ENCODE measurements around the gene BCOR. TPM values are rescaled to one million over a fixed set of nuclear protein-coding genes. Genes with fewer than 3 reads are reported as not detected.

Gene BCOR
- total and polyA plus RNA-seq, 9 of the 15 experiments (the other 6 are each of a cell fraction or from before 2014, with no cell fraction given): 27.5 to 113 (median 37.6) TPM

- Histone ChIP-seq H3K4me2 (ENCODE audit: insufficient read depth, low read length) (no peak overlapping the region), H3K4me1 (replicated peaks in 1 of 2; ENCODE audit: control insufficient read depth in 2 of 2, insufficient read depth in 2 of 2, low read length in 2 of 2) (no peaks in the 10 kb centered on the region), H3K4me3 (no peak overlapping the region), H3K36me3 (ENCODE audit: control insufficient read depth, insufficient read depth, low read length) (peaks cover 99% of the 10 kb centered on the region), H4K20me1 (replicated peaks; ENCODE audit: control insufficient read depth, insufficient read depth, low read length) (no peaks in the 10 kb centered on the region), H3K27ac (ENCODE audit: extremely low read depth, low read depth, low read length) (no peak overlapping the region), H3K9me1 (ENCODE audit: control insufficient read depth, insufficient read depth, low read length) (no peaks in the 10 kb centered on the region), H3K9ac (ENCODE audit: insufficient read depth in 1 of 2, low read depth in 2 of 2, low read length in 2 of 2) (no peak overlapping the region), H3K79me2 (ENCODE audit: control insufficient read depth, insufficient read depth, low read length) (peaks cover 14% of the 10 kb centered on the region), H3K27me3 (ENCODE audit: control insufficient read depth in 2 of 2, insufficient read depth in 2 of 2, low read length in 2 of 2) (no peaks in the 10 kb centered on the region), H2AFZ (ENCODE audit: low read depth, low read length) (no peak overlapping the region), H3K9me3 (replicated peaks; ENCODE audit: control insufficient read depth, insufficient read depth, low read depth, low read length) (peaks cover 21% of the 10 kb centered on the region)
- ChIA-PET POLR2A (no interaction called here), CTCF (ENCODE audit: low intra/inter-chr PET ratio) (no interaction called here)
- peak; percentile 20; the same call in 1 of the 2 replicates for TF ChIP-seq HMBOX1 (IDR thresholded peaks at IDR 0.05)
- no peak for TF ChIP-seq NFRKB (IDR thresholded peaks at IDR 0.05; ENCODE audit: low read depth)
- ATAC-seq: no peak
- DNase-seq (ENCODE audit: extremely low read depth in 1 of 4, low spot score in 3 of 4): no peak
- no TSS peak for BruUV-seq (replicated peaks)
- no peak for FAIRE-seq
- intact Hi-C loops (cut with micrococcal nuclease) (no loop called here), in situ Hi-C loops (cut with MboI) (no loop called here)
- WGBS (ENCODE audit: insufficient coverage, low coverage, missing lambda C conversion rate): 92% methylated on average over 1 of the region's 1 CpG
These were observed 43.0 kb downstream of the BCOR start for GRCh38 chrX:40054793-40055192.

GRCh38 chrX:40050532-40050931 is 47.2 kb downstream of the BCOR start:
- Histone ChIP-seq H3K36me3 (ENCODE audit: control insufficient read depth, insufficient read depth, low read length) (peaks cover 73% of the 10 kb centered on the region), H2AFZ (ENCODE audit: low read depth, low read length) (no peak overlapping the region), H3K9me1 (ENCODE audit: control insufficient read depth, insufficient read depth, low read length) (no peaks in the 10 kb centered on the region), H3K4me2 (ENCODE audit: insufficient read depth, low read length) (no peak overlapping the region), H3K9ac (ENCODE audit: insufficient read depth in 1 of 2, low read depth in 2 of 2, low read length in 2 of 2) (no peak overlapping the region), H3K79me2 (ENCODE audit: control insufficient read depth, insufficient read depth, low read length) (no peaks in the 10 kb centered on the region; the same call in 2 of the 3 replicates), H3K9me3 (replicated peaks; ENCODE audit: control insufficient read depth, insufficient read depth, low read depth, low read length) (peaks cover 21% of the 10 kb centered on the region), H3K27me3 (ENCODE audit: control insufficient read depth in 2 of 2, insufficient read depth in 2 of 2, low read length in 2 of 2) (no peaks in the 10 kb centered on the region), H3K27ac (ENCODE audit: extremely low read depth, low read depth, low read length) (no peak overlapping the region), H3K4me1 (replicated peaks in 1 of 2; ENCODE audit: control insufficient read depth in 2 of 2, insufficient read depth in 2 of 2, low read length in 2 of 2) (no peaks in the 10 kb centered on the region), H3K4me3 (no peak overlapping the region), H4K20me1 (replicated peaks; ENCODE audit: control insufficient read depth, insufficient read depth, low read length) (no peaks in the 10 kb centered on the region)
- FAIRE-seq (no peak), ATAC-seq (no peak), DNase-seq (ENCODE audit: extremely low read depth in 1 of 4, low spot score in 3 of 4) (no peak)
- ChIA-PET POLR2A (no interaction called here), CTCF (ENCODE audit: low intra/inter-chr PET ratio) (no interaction called here)
- 100% methylated on average over 1 of the region's 1 CpG for WGBS (ENCODE audit: insufficient coverage, low coverage, missing lambda C conversion rate)
- BruUV-seq (replicated peaks): no TSS peak
- intact Hi-C loops (cut with micrococcal nuclease) (no loop called here), in situ Hi-C loops (cut with MboI) (no loop called here)
- TF ChIP-seq POLR2H (tag; IDR thresholded peaks at IDR 0.05; ENCODE audit: low read depth) (no peak), TRIM24 (IDR thresholded peaks at IDR 0.05) (peak in 1 of 2 experiments; percentile 20; a peak in 1 of 4 replicates), ZNF280A (IDR thresholded peaks at IDR 0.05; ENCODE audit: low read depth, partially characterized antibody) (peak; percentile 14), PML (IDR thresholded peaks at IDR 0.05; ENCODE audit: low read length) (peak; percentile 53; the same call in 1 of the 2 replicates), CBX3 (IDR thresholded peaks at IDR 0.05; ENCODE audit: borderline replicate concordance in 1 of 2, low read length in 2 of 2) (peak in 1 of 2 experiments; percentile 97; a peak in 2 of 3 replicates), NEUROD1 (IDR thresholded peaks at IDR 0.05; ENCODE audit: borderline replicate concordance, low read depth, low read length, partially characterized antibody) (no peak), TRIM28 (IDR thresholded peaks at IDR 0.05) (peak; percentile 87), ZBTB49 (CRISPR knock-in tag; IDR thresholded peaks at IDR 0.05; ENCODE audit: borderline replicate concordance) (no peak), E2F5 (CRISPR knock-in tag; IDR thresholded peaks at IDR 0.05) (no peak)
